HG02759 (cell line): Measurements from ENCODE around the gene AEBP1.

Experiments
- ATAC-seq: cut with Tn5 transposase; IDR thresholded peaks from one replicate; pipeline ENCODE4 v1.9.1; 2021; ENCODE audit warnings: mild to moderate bottlenecking, moderate library complexity; ENCODE audit not compliant: unreplicated experiment

The AEBP1 gene

GRCh38 chr7:44102846-44103565, 1.1 kb upstream of the AEBP1 start:
- no peak for ATAC-seq

- ATAC-seq = no peak
Measured at GRCh38 chr7:44103566-44103922, 601 bp upstream of the AEBP1 start.

- ATAC-seq = no peak
Measured at GRCh38 chr7:44104860-44105771, 971 bp downstream of the AEBP1 start.

GRCh38 chr7:44105832-44106231, 1.7 kb downstream of the AEBP1 start:
- no peak for ATAC-seq

GRCh38 chr7:44106311-44107065, 2.3 kb downstream of the AEBP1 start:
- no peak for ATAC-seq

GRCh38 chr7:44107116-44107960, 3.2 kb downstream of the AEBP1 start:
- no peak for ATAC-seq

GRCh38 chr7:44107961-44108767, 4.0 kb downstream of the AEBP1 start:
- ATAC-seq = no peak

- ATAC-seq = no peak
Measured at GRCh38 chr7:44108768-44109750, 4.9 kb downstream of the AEBP1 start.

- ATAC-seq = no peak
Measured at GRCh38 chr7:44109991-44110390, 5.8 kb downstream of the AEBP1 start.

- no peak for ATAC-seq
Measured at GRCh38 chr7:44110719-44111635, 6.8 kb downstream of the AEBP1 start.

GRCh38 chr7:44111761-44112160, 7.6 kb downstream of the AEBP1 start:
- no peak for ATAC-seq

GRCh38 chr7:44112231-44112996, 8.3 kb downstream of the AEBP1 start:
- no peak for ATAC-seq

- ATAC-seq = no peak
Measured at GRCh38 chr7:44112997-44113763, 9.0 kb downstream of the AEBP1 start.

- ATAC-seq = no peak
Measured at GRCh38 chr7:44113764-44114354, 9.7 kb downstream of the AEBP1 start.

GRCh38 chr7:44114586-44115310, 10.6 kb downstream of the AEBP1 start:
- no peak for ATAC-seq
